GM12891 (cell line): ENCODE data around the gene SH2D3A.

ENCODE experiments used
- DNase-seq: peaks from one replicate; pipeline ENCODE4 v3.0.0; 2011; ENCODE audit warnings: low spot score; ENCODE audit not compliant: insufficient read length
- FAIRE-seq: peaks from 2 replicates; lab custom pipeline; 2011; peaks lifted over from hg19 to GRCh38; lab: Jason Lieb, UNC
- PAX5 ChIP-seq: IDR thresholded peaks from 2 replicates; pipeline ENCODE4 v1.6.1; 2011; ENCODE audit warnings: low read length, moderate library complexity, mild to moderate bottlenecking; ENCODE audit not compliant: insufficient read depth, severe bottlenecking
- POLR2A ChIP-seq: IDR thresholded peaks from 2 replicates; pipeline ENCODE4 v1.6.1; 2011; ENCODE audit warnings: low read depth, low read length, control low read depth
- POLR2AphosphoS5 ChIP-seq: IDR thresholded peaks from 2 replicates; pipeline ENCODE4 v1.6.1; 2011; ENCODE audit warnings: low read depth, low read length, control low read depth
- POU2F2 ChIP-seq: IDR thresholded peaks from 2 replicates; pipeline ENCODE4 v1.6.1; 2011; ENCODE audit warnings: low read depth, mild to moderate bottlenecking, control low read depth, low read length, moderate library complexity
- SPI1 ChIP-seq: IDR thresholded peaks from 2 replicates; pipeline ENCODE4 v1.6.1; 2011; ENCODE audit warnings: low read depth, low read length, control low read depth
- TAF1 ChIP-seq: IDR thresholded peaks from 2 replicates; pipeline ENCODE4 v1.6.1; 2011; ENCODE audit warnings: low read depth, low read length, control low read depth

The SH2D3A gene

DNA sequence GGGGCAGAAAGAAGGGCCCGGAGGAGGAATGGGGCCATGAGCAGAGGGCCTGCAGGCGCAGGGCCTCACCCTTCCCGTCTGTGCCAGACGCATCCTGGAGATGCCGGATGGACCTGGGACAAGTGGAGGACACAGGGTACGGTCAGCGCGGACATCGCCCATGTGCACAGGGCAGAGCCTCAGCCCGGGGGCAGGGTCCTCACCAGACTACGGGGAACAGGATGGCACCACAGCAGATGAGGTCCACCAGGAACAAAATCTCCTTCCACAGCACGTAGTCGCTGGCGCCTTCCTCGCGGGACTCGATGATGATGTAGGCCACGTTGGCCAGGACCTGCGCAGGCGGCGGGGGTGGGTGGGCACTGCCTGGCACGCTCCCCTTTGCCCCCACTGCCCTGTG, 35.4 kb downstream of the SH2D3A start:
- no peak for DNase-seq
- FAIRE-seq, result no peak
- TF ChIP-seq SPI1, result no peak

DNA sequence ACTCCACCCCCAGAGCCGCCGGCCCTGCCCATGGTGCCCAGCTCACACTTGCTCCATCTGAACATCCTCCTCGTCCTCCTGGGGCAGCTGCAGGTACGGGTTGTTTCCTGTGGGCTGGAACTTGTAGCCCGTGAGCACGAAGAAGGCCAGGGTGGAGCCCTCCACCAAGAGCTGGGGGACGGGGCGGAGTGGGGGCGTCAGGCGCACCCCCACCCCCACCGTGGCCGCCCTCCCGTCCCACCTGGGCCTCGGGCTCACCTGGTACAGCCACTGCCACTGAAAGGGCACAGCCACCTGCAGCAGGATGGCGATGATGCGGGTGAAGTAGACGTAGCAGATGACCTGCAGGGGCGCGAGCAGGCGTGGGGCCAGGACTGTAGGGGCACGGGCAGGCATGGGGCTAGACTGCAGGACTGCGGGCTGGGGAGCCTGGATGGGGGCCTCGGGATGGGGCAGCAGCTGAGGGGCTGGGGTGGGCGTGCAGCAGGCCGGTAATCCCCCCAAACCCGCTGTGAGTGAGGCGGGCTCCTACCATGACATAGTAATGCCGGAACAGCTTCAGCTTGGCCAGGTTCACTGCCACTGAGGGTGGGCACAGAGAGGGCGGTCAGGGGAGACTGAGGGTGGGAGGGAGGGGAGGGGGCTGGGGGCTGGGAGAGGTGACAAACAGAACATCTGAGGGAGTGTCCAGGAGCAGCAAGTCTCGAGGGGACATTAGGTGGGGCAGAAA, 36.1 kb downstream of the SH2D3A start:
- no peak for FAIRE-seq
- TF ChIP-seq POLR2AphosphoS5 (no peak), PAX5 (no peak), TAF1 (no peak), POU2F2 (no peak), POLR2A (no peak), SPI1 (no peak)

GRCh38 chr19:6730153-6730804, 37.0 kb downstream of the SH2D3A start:
- peak; percentile 58 for DNase-seq
- FAIRE-seq, result peak; percentile 40
- TF ChIP-seq POLR2A, result no peak
- no peak for TF ChIP-seq POU2F2
- no peak for TF ChIP-seq POLR2AphosphoS5
- TF ChIP-seq TAF1, result no peak

More for the DNA sequence above, 36.1 kb downstream of the SH2D3A start:
- DNase-seq, result no peak

- DNase-seq (no peak), FAIRE-seq (no peak)
- TF ChIP-seq PAX5 (no peak), POLR2AphosphoS5 (no peak), POLR2A (no peak), TAF1 (no peak), SPI1 (no peak), POU2F2 (no peak)
Observed at GRCh38 chr19:6729573-6730152, 37.6 kb downstream of the SH2D3A start.

- DNase-seq, result no peak
- peak; percentile 88 for FAIRE-seq
- TF ChIP-seq TAF1, result no peak
- TF ChIP-seq POU2F2, result no peak
- no peak for TF ChIP-seq POLR2A
- peak; percentile 87 for TF ChIP-seq SPI1
- no peak for TF ChIP-seq PAX5
Observed at GRCh38 chr19:6728346-6728745, 38.9 kb downstream of the SH2D3A start.

GRCh38 chr19:6725513-6726231, 41.6 kb downstream of the SH2D3A start:
- TF ChIP-seq POLR2AphosphoS5 (no peak), SPI1 (no peak), TAF1 (no peak), POU2F2 (no peak), PAX5 (no peak), POLR2A (no peak)
- FAIRE-seq (no peak), DNase-seq (no peak)

- FAIRE-seq (no peak), DNase-seq (no peak)
Observed at GRCh38 chr19:6724631-6725492, 42.4 kb downstream of the SH2D3A start.

GRCh38 chr19:6723738-6724137, 43.5 kb downstream of the SH2D3A start:
- TF ChIP-seq POU2F2 (no peak), SPI1 (peak; percentile 80)
- FAIRE-seq (no peak), DNase-seq (no peak)

More at GRCh38 chr19:6724631-6725492, 42.4 kb downstream of the SH2D3A start:
- TF ChIP-seq POLR2A (no peak), SPI1 (no peak), TAF1 (no peak), POU2F2 (no peak), POLR2AphosphoS5 (no peak)

GRCh38 chr19:6723108-6723618, 44.1 kb downstream of the SH2D3A start:
- DNase-seq, result no peak
- no peak for FAIRE-seq
- TF ChIP-seq SPI1 (no peak), TAF1 (no peak), PAX5 (no peak), POLR2AphosphoS5 (no peak), POLR2A (no peak), POU2F2 (no peak)

- DNase-seq (no peak), FAIRE-seq (peak; percentile 76)
- TF ChIP-seq POLR2A (no peak), PAX5 (no peak), TAF1 (no peak), SPI1 (peak; percentile 31; the same call in 1 of the 2 replicates), POLR2AphosphoS5 (no peak), POU2F2 (no peak)
Observed at GRCh38 chr19:6721773-6722172, 45.5 kb downstream of the SH2D3A start.
